H1 (cell line): ENCODE measurements around the gene MTO1. TPM values are rescaled to one million over a fixed set of nuclear protein-coding genes. Genes with fewer than 3 reads are reported as not detected.

ENCODE experiments used
- CTCF ChIA-PET: fragments of 300-600 bp; sonication (Branson Sonifier 250); formaldehyde crosslinking; loops from one replicate; lab custom pipeline; 2021; ENCODE audit not compliant: partially characterized antibody; lab: Charles Lee
- POLR2A ChIA-PET: fragments of 300-600 bp; sonication (Branson Sonifier 250); formaldehyde crosslinking; loops from one replicate; lab custom pipeline; 2021; ENCODE audit warnings: inconsistent platforms; ENCODE audit not compliant: partially characterized antibody; lab: Charles Lee
- DNase-seq, 2 experiments: peaks; one replicate each; pipeline versions ENCODE4 v3.0.0 to v3.0.0-alpha.2; 2010 to 2022; ENCODE audit warnings: low spot score in 2 of 2, low read depth in 1 of 2, mixed read lengths in 1 of 2
- FAIRE-seq: peaks from 2 replicates; lab custom pipeline; 2011; peaks lifted over from hg19 to GRCh38; lab: Jason Lieb, UNC
- H2AFZ ChIP-seq: 2 replicates; pipeline ENCODE4 v1.8.1; 2012; ENCODE audit warnings: low read length, inconsistent platforms
- H2AK5ac ChIP-seq: 2 replicates; pipeline ENCODE4 v1.6.1; 2013; ENCODE audit warnings: low read depth, low read length
- H2BK120ac ChIP-seq: replicated peaks from 2 replicates; pipeline ENCODE3; 2013; ENCODE audit warnings: low read depth, low read length, inconsistent platforms
- H2BK12ac ChIP-seq: 2 replicates; pipeline ENCODE4 v1.6.1; 2013; ENCODE audit warnings: low read depth, low read length
- H2BK15ac ChIP-seq: 2 replicates; pipeline ENCODE4 v1.6.1; 2013; ENCODE audit warnings: low read length
- H2BK20ac ChIP-seq: 2 replicates; pipeline ENCODE4 v1.6.1; 2013; ENCODE audit warnings: low read length
- H2BK5ac ChIP-seq: 2 replicates; pipeline ENCODE4 v1.6.1; 2013; ENCODE audit warnings: low read depth, low read length
- H3K14ac ChIP-seq: 2 replicates; pipeline ENCODE4 v1.6.1; 2013; ENCODE audit warnings: inconsistent platforms; ENCODE audit not compliant: insufficient read length
- H3K18ac ChIP-seq: 2 replicates; pipeline ENCODE4 v1.6.1; 2013; ENCODE audit warnings: low read length; ENCODE audit errors: extremely low read depth
- H3K23ac ChIP-seq: 2 replicates; pipeline ENCODE4 v1.6.1; 2013; ENCODE audit warnings: inconsistent platforms; ENCODE audit not compliant: insufficient read length
- H3K23me2 ChIP-seq: 2 replicates; pipeline ENCODE4 v1.6.1; 2013; ENCODE audit warnings: low read depth, low read length
- H3K27ac ChIP-seq: 2 replicates; pipeline ENCODE4 v1.6.1; 2011; ENCODE audit warnings: low read depth, low read length, inconsistent platforms
- H3K27me3 ChIP-seq, 4 experiments: replicated peaks in 1 of 4; 1 replicate in 1 of 4; 2 replicates in 3 of 4; pipeline versions ENCODE4 v1.6.1 to v1.8.1; 2011 to 2013; ENCODE audit warnings: low read length in 3 of 4, mild to moderate bottlenecking in 3 of 4, inconsistent platforms in 2 of 4, mixed read lengths in 2 of 4, moderate library complexity in 1 of 4; ENCODE audit not compliant: control insufficient read depth in 3 of 4, insufficient read depth in 3 of 4; ENCODE audit errors: extremely low read depth in 1 of 4
- H3K36me3 ChIP-seq, 4 experiments: 2 replicates each; pipeline versions ENCODE4 v1.6.1 to v1.8.1; 2011 to 2013; ENCODE audit warnings: mild to moderate bottlenecking in 4 of 4, low read length in 3 of 4, moderate library complexity in 2 of 4, control low read depth in 1 of 4, inconsistent platforms in 1 of 4; ENCODE audit not compliant: insufficient read depth in 4 of 4, control insufficient read depth in 2 of 4
- H3K4ac ChIP-seq: replicated peaks from 2 replicates; pipeline ENCODE3; 2013; ENCODE audit warnings: low read length, low read depth, mixed read lengths, inconsistent platforms; ENCODE audit not compliant: insufficient read length
- H3K4me1 ChIP-seq, 4 experiments: replicated peaks in 1 of 4; 1 replicate in 1 of 4; 2 replicates in 3 of 4; pipeline versions ENCODE4 v1.6.1 to v1.8.1; 2011 to 2013; ENCODE audit warnings: low read length in 3 of 4, inconsistent platforms in 2 of 4, mixed read lengths in 1 of 4; ENCODE audit not compliant: insufficient read depth in 4 of 4, control insufficient read depth in 3 of 4
- H3K4me2 ChIP-seq, 2 experiments: 2 replicates each; pipeline versions ENCODE4 v1.6.1 to v1.8.1; 2011 to 2013; ENCODE audit warnings: low read depth in 2 of 2, low read length in 2 of 2, control low read depth in 1 of 2, inconsistent platforms in 1 of 2, mild to moderate bottlenecking in 1 of 2; ENCODE audit not compliant: insufficient read depth in 1 of 2
- H3K4me3 ChIP-seq, 4 experiments: fragments of 200-600, 300-600 bp in 1 of 4; sonication (generic), shearing (Covaris generic), sonication (Bioruptor Twin) in 1 of 4; 2 replicates each; pipeline versions ENCODE4 v1.5.1 to v1.8.1; 2011 to 2016; ENCODE audit warnings: low read length in 4 of 4, low read depth in 3 of 4, control low read depth in 2 of 4, inconsistent platforms in 2 of 4, mild to moderate bottlenecking in 2 of 4, mixed read lengths in 1 of 4, moderate library complexity in 1 of 4; ENCODE audit not compliant: insufficient read depth in 2 of 4; ENCODE audit errors: extremely low read depth in 1 of 4
- H3K56ac ChIP-seq: replicated peaks from 2 replicates; pipeline ENCODE3; 2013; ENCODE audit warnings: low read depth, mild to moderate bottlenecking, mixed read lengths, low read length, inconsistent platforms; ENCODE audit not compliant: insufficient read length
- H3K79me1 ChIP-seq: 2 replicates; pipeline ENCODE4 v1.6.1; 2013; ENCODE audit warnings: low read depth, low read length, control low read depth
- H3K79me2 ChIP-seq, 2 experiments: 2 replicates each; pipeline versions ENCODE4 v1.6.1 to v1.8.1; 2012 to 2013; ENCODE audit warnings: low read length in 2 of 2, mild to moderate bottlenecking in 2 of 2, inconsistent platforms in 1 of 2; ENCODE audit not compliant: insufficient read depth in 2 of 2, control insufficient read depth in 1 of 2
- H3K9ac ChIP-seq, 4 experiments: replicated peaks in 1 of 4; 1 replicate in 1 of 4; 2 replicates in 3 of 4; pipeline versions ENCODE4 v1.6.1 to v1.8.1; 2011 to 2013; ENCODE audit warnings: low read depth in 3 of 4, low read length in 3 of 4, control low read depth in 2 of 4, mild to moderate bottlenecking in 2 of 4, moderate library complexity in 2 of 4, inconsistent platforms in 1 of 4; ENCODE audit errors: extremely low read depth in 1 of 4
- H3K9me3 ChIP-seq, 2 experiments: 2 replicates each; pipeline versions ENCODE4 v1.6.1 to v1.8.1; 2012 to 2013; ENCODE audit warnings: mild to moderate bottlenecking in 2 of 2, moderate library complexity in 2 of 2, control low read depth in 1 of 2, inconsistent platforms in 1 of 2, low read depth in 1 of 2, low read length in 1 of 2, mixed read lengths in 1 of 2; ENCODE audit not compliant: insufficient read depth in 2 of 2
- H4K20me1 ChIP-seq, 2 experiments: replicated peaks in 1 of 2; 2 replicates each; pipeline versions ENCODE3 to v1.8.1; 2011 to 2013; ENCODE audit warnings: inconsistent platforms in 2 of 2, low read length in 2 of 2, mild to moderate bottlenecking in 1 of 2; ENCODE audit not compliant: insufficient read depth in 2 of 2, control insufficient read depth in 1 of 2
- H4K5ac ChIP-seq: 2 replicates; pipeline ENCODE4 v1.6.1; 2013; ENCODE audit warnings: low read length, low read depth, mixed read lengths, inconsistent platforms; ENCODE audit not compliant: insufficient read length
- H4K8ac ChIP-seq: 2 replicates; pipeline ENCODE4 v1.8.0; 2013; ENCODE audit warnings: mild to moderate bottlenecking, moderate library complexity, low read length, inconsistent platforms; ENCODE audit not compliant: insufficient read depth; ENCODE audit errors: extremely low read depth
- H4K91ac ChIP-seq: replicated peaks from 2 replicates; pipeline ENCODE3; 2013; ENCODE audit warnings: low read length, mixed read lengths, inconsistent platforms; ENCODE audit not compliant: insufficient read length
- CTBP2 ChIP-seq: IDR thresholded peaks from 2 replicates; pipeline ENCODE4 v1.7.0; 2011; ENCODE audit warnings: borderline replicate concordance, mild to moderate bottlenecking, moderate library complexity, mixed read lengths, low read length; ENCODE audit not compliant: insufficient read depth, insufficient read length
- GABPA ChIP-seq: IDR thresholded peaks from 2 replicates; pipeline ENCODE4 v1.6.1; 2011; ENCODE audit warnings: mild to moderate bottlenecking, low read length, moderate library complexity, borderline replicate concordance; ENCODE audit not compliant: insufficient read depth
- KDM1A ChIP-seq: fragments of 200-600, 300-600 bp; sonication (generic); IDR thresholded peaks from 2 replicates; pipeline ENCODE4 v1.7.1; 2016; ENCODE audit warnings: mild to moderate bottlenecking, low read length, borderline replicate concordance
- SIRT6 ChIP-seq: IDR thresholded peaks from one replicate; pipeline ENCODE4 v1.7.1; 2012; ENCODE audit warnings: low read length, inconsistent platforms
- WGBS, 2 experiments: shearing (Covaris generic) in 1 of 2; methylation state at CpG; one replicate each; pipeline versions ENCODE4 v1.1.6 to v1.1.7; 2013 to 2015; ENCODE audit warnings: low lambda C conversion rate in 2 of 2, mixed read lengths in 2 of 2, inconsistent platforms in 1 of 2, low coverage in 1 of 2, missing lambda C conversion rate in 1 of 2; ENCODE audit not compliant: insufficient replicate concordance in 2 of 2, insufficient coverage in 1 of 2, insufficient read length in 1 of 2; ENCODE audit errors: extremely low coverage in 1 of 2, missing lambda C conversion rate in 1 of 2; 5-methylcytosine and 5-hydroxymethylcytosine counted together
- polyA plus RNA-seq, 7 experiments: library from polyadenylated mRNA; depleted of rRNA in 3 of 7; stranded (reverse) in 5 of 7; unstranded in 2 of 7; fragments of >200 nt in 5 of 7; fragments of 200-250 nt in 2 of 7; gene quantifications; 1 replicate in 5 of 7; 2 replicates in 1 of 7; 4 replicates in 1 of 7; pipeline versions ENCODE4 v1.2.1 to v1.2.3, GENCODE V29; 2011 to 2013; ENCODE audit warnings: missing spikeins in 2 of 7, mixed read lengths in 2 of 7
- total RNA-seq: library from RNA; stranded (reverse); fragmentation: NEBNext Ultra II Directional; extraction: Animal tissue kit (Norgen Biotek cat#: 25700); gene quantifications from 2 replicates; pipeline ENCODE4 v1.2.1, GENCODE V29; 2021

The MTO1 gene
- total and polyA plus RNA-seq, 2 of the 8 experiments (the other 6 are each of a cell fraction or from before 2014, with no cell fraction given) = 20.9 to 31.6 TPM

DNA sequence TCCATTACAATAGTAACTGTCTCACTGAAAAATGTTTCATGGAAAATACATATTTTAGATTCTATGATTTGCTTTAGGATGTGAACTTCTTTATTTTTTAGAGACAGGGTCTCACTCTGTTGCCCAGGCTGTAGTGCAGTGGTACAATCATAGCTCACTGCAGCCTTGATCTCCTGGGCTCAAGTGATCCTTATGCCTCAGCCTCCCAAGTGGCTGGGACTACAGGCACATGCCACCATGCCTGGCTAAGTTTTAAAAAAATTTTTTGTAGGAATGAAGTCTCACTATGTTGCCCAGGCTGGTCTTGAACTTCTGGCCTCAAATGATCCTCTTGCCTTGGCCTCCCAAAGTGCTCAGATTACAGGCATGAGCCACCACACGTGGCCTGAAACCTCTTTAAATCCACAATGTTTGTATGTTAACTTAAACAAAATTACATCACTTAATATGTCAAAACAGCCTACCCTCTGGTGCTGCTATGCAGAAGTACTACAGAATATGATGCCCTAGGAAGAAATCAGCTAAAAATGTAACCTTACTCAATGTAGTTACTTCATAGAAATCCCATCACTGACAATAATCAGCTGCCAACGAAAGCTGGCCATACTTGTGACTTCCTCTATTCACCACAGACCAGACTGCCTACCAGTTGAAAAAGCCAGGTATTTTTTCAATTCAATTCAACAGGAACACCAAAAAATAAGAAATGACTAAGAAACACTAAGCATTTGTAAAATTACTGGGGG is 41.7 kb downstream of the MTO1 start:
- H4K5ac ChIP-seq = no peak overlapping the region
- no peak for TF ChIP-seq GABPA
- TF ChIP-seq SIRT6 = no peak
- no peak for TF ChIP-seq CTBP2
- no peak for TF ChIP-seq KDM1A

More for the DNA sequence above, 41.7 kb downstream of the MTO1 start:
- no peak overlapping the region for H3K18ac ChIP-seq
- no peak overlapping the region for H2BK5ac ChIP-seq
- WGBS, 2 experiments = 93% methylated on average over 2 of the region's 2 CpGs; no CpG with 5 or more reads in 1 of the 2 experiments
- H4K20me1 ChIP-seq = peaks cover 0 to 1% of the 10 kb centered on the region in 2 experiments
- no peak overlapping the region for H3K4me3 ChIP-seq
- H3K27ac ChIP-seq = no peak overlapping the region
- H3K14ac ChIP-seq = no peak overlapping the region
- no peak overlapping the region for H2AFZ ChIP-seq
- no peak overlapping the region for H2BK12ac ChIP-seq
- no peak overlapping the region for H2BK15ac ChIP-seq
- H3K79me2 ChIP-seq = no peaks in the 10 kb centered on the region
- no peak overlapping the region for H3K23ac ChIP-seq
- no peak for FAIRE-seq
- DNase-seq = no peak
- no peak overlapping the region for H4K91ac ChIP-seq
- H3K27me3 ChIP-seq = no peaks in the 10 kb centered on the region
- no peak overlapping the region for H3K56ac ChIP-seq
- no peaks in the 10 kb centered on the region for H3K79me1 ChIP-seq
- no peaks in the 10 kb centered on the region for H3K4me1 ChIP-seq
- H4K8ac ChIP-seq = no peak overlapping the region
- no peak overlapping the region for H3K4ac ChIP-seq
- POLR2A ChIA-PET = interaction anchor here (0.8 to 16.9 kb wide), 5 partner anchors 8 to 77 kb away, joined by 3 to 305 read pairs (median 4); partner anchors contain the start of gene EEF1A1
- CTCF ChIA-PET = interaction anchor here (0.6 to 1.5 kb wide), 2 partner anchors 108 to 150 kb away, joined by 3 read pairs; no protein-coding TSS in a partner anchor
- no peak overlapping the region for H2AK5ac ChIP-seq
- H3K23me2 ChIP-seq = no peaks in the 10 kb centered on the region
- H2BK20ac ChIP-seq = no peak overlapping the region
- H3K36me3 ChIP-seq = peaks cover 2 to 30% (median 13%) of the 10 kb centered on the region in 4 experiments; a peak in 6 of 8 replicates
- no peak overlapping the region for H2BK120ac ChIP-seq
- H3K9me3 ChIP-seq = no peaks in the 10 kb centered on the region
- no peak overlapping the region for H3K4me2 ChIP-seq
- no peak overlapping the region for H3K9ac ChIP-seq
